ENCODE results near the gene CBX8. TPM values are rescaled to one million over a fixed set of nuclear protein-coding genes. Genes with fewer than 3 reads are reported as not detected.

The CBX8 gene
- total and polyA plus RNA-seq, 3 experiments from 2014 or later, result 0.91 to 2.2 (median 1.9) TPM

- DNase-seq, result peak in 2 of 5 donors; percentile 51 to 65
- Histone ChIP-seq H3K36me3 (ENCODE audit: insufficient read depth, low read length) (peaks cover 5% of the 10 kb centered on the region), H3K4me3 (ENCODE audit: low read length) (peak overlapping the region; percentile 85), H3K9me3 (ENCODE audit: low read length) (no peaks in the 10 kb centered on the region), H3K27me3 (ENCODE audit: insufficient read depth, low read length, poor library complexity, severe bottlenecking) (peaks cover 32% of the 10 kb centered on the region), H3K4me1 (ENCODE audit: insufficient read depth, low read length) (peaks cover 58% of the 10 kb centered on the region), H3K27ac (ENCODE audit: low read depth, low read length) (peak overlapping the region; percentile 89)
- POLR2A ChIA-PET, result interaction anchor here (0.6 to 9.3 kb wide), 7 partner anchors 21 to 1845 kb away, joined by 3 to 79 read pairs (median 9); partner anchors contain the start of gene CBX8
- H3K27ac Mint-ChIP-seq, result peak overlapping the region; percentile 88 to 100 (median 96)
- CTCF ChIA-PET, result interaction anchor here (1.3 to 1.8 kb wide), 4 partner anchors 8 to 156 kb away, joined by 3 to 8 read pairs (median 5); no protein-coding TSS in a partner anchor
- H3K9me3 Mint-ChIP-seq, result no peaks in the 10 kb centered on the region
- H3K4me1 Mint-ChIP-seq, result peaks cover 31 to 72% (median 40%) of the 10 kb centered on the region in 3 donors
- peaks cover 0 to 36% (median 5%) of the 10 kb centered on the region in 3 donors for H3K36me3 Mint-ChIP-seq
- peak overlapping the region; percentile 94 to 100 (median 97) for H3K4me3 Mint-ChIP-seq
- H3K27me3 Mint-ChIP-seq, result peaks cover 29 to 31% of the 10 kb centered on the region in 2 donors
Observed at GRCh38 chr17:79837888-79838521, 41.1 kb upstream of the CBX8 start.

- peaks cover 21 to 25% of the 10 kb centered on the region in 2 donors for H3K27me3 Mint-ChIP-seq
- peak overlapping the region; percentile 89 for H3K27ac ChIP-seq (ENCODE audit: low read depth, low read length)
- H3K36me3 Mint-ChIP-seq, result peaks cover 0 to 38% (median 5%) of the 10 kb centered on the region in 3 donors
- peaks cover 25% of the 10 kb centered on the region for H3K27me3 ChIP-seq (ENCODE audit: insufficient read depth, low read length, poor library complexity, severe bottlenecking)
- no peaks in the 10 kb centered on the region for H3K9me3 Mint-ChIP-seq
- peaks cover 26 to 67% (median 34%) of the 10 kb centered on the region in 3 donors for H3K4me1 Mint-ChIP-seq
- POLR2A ChIA-PET, result interaction anchor here (0.9 to 9.3 kb wide), 5 partner anchors 14 to 40 kb away, joined by 3 to 79 read pairs (median 9); partner anchors contain the start of gene CBX8
- no peaks in the 10 kb centered on the region for H3K9me3 ChIP-seq (ENCODE audit: low read length)
- H3K36me3 ChIP-seq (ENCODE audit: insufficient read depth, low read length), result peaks cover 5% of the 10 kb centered on the region
- peak overlapping the region; percentile 85 for H3K4me3 ChIP-seq (ENCODE audit: low read length)
- H3K4me3 Mint-ChIP-seq, result peak overlapping the region; percentile 94 to 100 (median 97)
- CTCF ChIA-PET, result interaction anchor here (0.9 to 3.5 kb wide), 8 partner anchors 8 to 156 kb away, joined by 3 to 15 read pairs (median 4); no protein-coding TSS in a partner anchor
- peaks cover 52% of the 10 kb centered on the region for H3K4me1 ChIP-seq (ENCODE audit: insufficient read depth, low read length)
- DNase-seq, result peak; percentile 41 to 78 (median 50)
- peak overlapping the region in 4 of 8 donors; percentile 34 to 100 (median 92) for H3K27ac Mint-ChIP-seq
Observed at GRCh38 chr17:79836972-79837887, 40.4 kb upstream of the CBX8 start.

- Mint-ChIP-seq H3K27ac (peak overlapping the region in 4 of 8 donors; percentile 15 to 100 (median 68)), H3K36me3 (peaks cover 0 to 38% (median 5%) of the 10 kb centered on the region in 3 donors), H3K9me3 (no peaks in the 10 kb centered on the region), H3K4me1 (peaks cover 21 to 62% (median 30%) of the 10 kb centered on the region in 3 donors), H3K27me3 (peaks cover 15 to 20% of the 10 kb centered on the region in 2 donors), H3K4me3 (peak overlapping the region; percentile 61 to 100 (median 97))
- H3K4me1 ChIP-seq (ENCODE audit: insufficient read depth, low read length), result peaks cover 46% of the 10 kb centered on the region
- peaks cover 18% of the 10 kb centered on the region for H3K27me3 ChIP-seq (ENCODE audit: insufficient read depth, low read length, poor library complexity, severe bottlenecking)
- CTCF ChIA-PET, result interaction anchor here (0.9 to 3.5 kb wide), 8 partner anchors 9 to 157 kb away, joined by 3 to 15 read pairs (median 4); no protein-coding TSS in a partner anchor
- H3K4me3 ChIP-seq (ENCODE audit: low read length), result peak overlapping the region; percentile 85
- POLR2A ChIA-PET, result interaction anchor here (0.7 to 9.3 kb wide), 6 partner anchors 15 to 40 kb away, joined by 3 to 79 read pairs (median 8); partner anchors contain the start of gene CBX8
- peak overlapping the region; percentile 89 for H3K27ac ChIP-seq (ENCODE audit: low read depth, low read length)
- H3K9me3 ChIP-seq (ENCODE audit: low read length), result no peaks in the 10 kb centered on the region
- no peak for DNase-seq
- H3K36me3 ChIP-seq (ENCODE audit: insufficient read depth, low read length), result peaks cover 5% of the 10 kb centered on the region
Observed at GRCh38 chr17:79836510-79836971, 39.7 kb upstream of the CBX8 start.

GRCh38 chr17:79835953-79836509, 39.2 kb upstream of the CBX8 start:
- ChIA-PET POLR2A (interaction anchor here (0.7 to 9.3 kb wide), 7 partner anchors 16 to 90 kb away, joined by 3 to 79 read pairs (median 9); partner anchors contain the start of gene CBX8), CTCF (interaction anchor here (0.9 to 3.5 kb wide), 8 partner anchors 8 to 157 kb away, joined by 3 to 15 read pairs (median 4); no protein-coding TSS in a partner anchor)
- H3K27ac Mint-ChIP-seq, result no peak overlapping the region
- peaks cover 11 to 17% of the 10 kb centered on the region in 2 donors for H3K27me3 Mint-ChIP-seq
- peak in 1 of 5 donors; percentile 48 for DNase-seq
- Histone ChIP-seq H3K9me3 (ENCODE audit: low read length) (no peaks in the 10 kb centered on the region), H3K4me1 (ENCODE audit: insufficient read depth, low read length) (peaks cover 46% of the 10 kb centered on the region), H3K36me3 (ENCODE audit: insufficient read depth, low read length) (peaks cover 5% of the 10 kb centered on the region), H3K4me3 (ENCODE audit: low read length) (peak overlapping the region; percentile 85), H3K27ac (ENCODE audit: low read depth, low read length) (peak overlapping the region; percentile 89), H3K27me3 (ENCODE audit: insufficient read depth, low read length, poor library complexity, severe bottlenecking) (peaks cover 13% of the 10 kb centered on the region)
- H3K4me3 Mint-ChIP-seq, result peak overlapping the region in 4 of 7 donors; percentile 41 to 97 (median 73)
- H3K9me3 Mint-ChIP-seq, result no peaks in the 10 kb centered on the region
- peaks cover 0 to 38% (median 5%) of the 10 kb centered on the region in 3 donors for H3K36me3 Mint-ChIP-seq
- H3K4me1 Mint-ChIP-seq, result peaks cover 21 to 60% (median 30%) of the 10 kb centered on the region in 3 donors

GRCh38 chr17:79835470-79835899, 38.6 kb upstream of the CBX8 start:
- H3K27ac ChIP-seq (ENCODE audit: low read depth, low read length), result no peak overlapping the region
- peaks cover 21 to 57% (median 30%) of the 10 kb centered on the region in 3 donors for H3K4me1 Mint-ChIP-seq
- H3K4me3 Mint-ChIP-seq, result peak overlapping the region in 4 of 7 donors; percentile 10 to 74 (median 46)
- H3K9me3 ChIP-seq (ENCODE audit: low read length), result no peaks in the 10 kb centered on the region
- H3K4me1 ChIP-seq (ENCODE audit: insufficient read depth, low read length), result peaks cover 40% of the 10 kb centered on the region
- POLR2A ChIA-PET, result interaction anchor here (0.7 to 9.3 kb wide), 6 partner anchors 18 to 90 kb away, joined by 6 to 79 read pairs (median 11); partner anchors contain the start of gene CBX8
- no peaks in the 10 kb centered on the region for H3K9me3 Mint-ChIP-seq
- peak overlapping the region in 1 of 8 donors; percentile 54 for H3K27ac Mint-ChIP-seq
- peaks cover 5% of the 10 kb centered on the region for H3K36me3 ChIP-seq (ENCODE audit: insufficient read depth, low read length)
- H3K27me3 ChIP-seq (ENCODE audit: insufficient read depth, low read length, poor library complexity, severe bottlenecking), result peaks cover 8% of the 10 kb centered on the region
- peak in 1 of 5 donors; percentile 45 for DNase-seq
- H3K36me3 Mint-ChIP-seq, result peaks cover 0 to 38% (median 5%) of the 10 kb centered on the region in 3 donors
- CTCF ChIA-PET, result interaction anchor here (0.7 to 3.5 kb wide), 12 partner anchors 10 to 924 kb away, joined by 3 to 15 read pairs (median 3); partner anchors contain the start of gene CBX8
- H3K4me3 ChIP-seq (ENCODE audit: low read length), result no peak overlapping the region
- peaks cover 5 to 12% of the 10 kb centered on the region in 2 donors for H3K27me3 Mint-ChIP-seq

- H3K9me3 ChIP-seq (ENCODE audit: low read length), result no peaks in the 10 kb centered on the region
Observed at GRCh38 chr17:79834565-79835469, 37.9 kb upstream of the CBX8 start.

More at GRCh38 chr17:79834565-79835469, 37.9 kb upstream of the CBX8 start:
- Histone ChIP-seq H3K4me1 (ENCODE audit: insufficient read depth, low read length) (peaks cover 34% of the 10 kb centered on the region), H3K27me3 (ENCODE audit: insufficient read depth, low read length, poor library complexity, severe bottlenecking) (peaks cover 1% of the 10 kb centered on the region), H3K27ac (ENCODE audit: low read depth, low read length) (no peak overlapping the region), H3K36me3 (ENCODE audit: insufficient read depth, low read length) (peaks cover 5% of the 10 kb centered on the region), H3K4me3 (ENCODE audit: low read length) (no peak overlapping the region)
- Mint-ChIP-seq H3K4me3 (peak overlapping the region in 2 of 7 donors; percentile 43 to 54), H3K27me3 (peaks cover 0 to 8% of the 10 kb centered on the region in 2 donors), H3K27ac (peak overlapping the region in 2 of 8 donors; percentile 54 to 65), H3K4me1 (peaks cover 16 to 51% (median 30%) of the 10 kb centered on the region in 3 donors), H3K36me3 (peaks cover 0 to 38% (median 5%) of the 10 kb centered on the region in 3 donors), H3K9me3 (no peaks in the 10 kb centered on the region)
- DNase-seq, result peak in 3 of 5 donors; percentile 48 to 63 (median 62)
- CTCF ChIA-PET, result interaction anchor here (0.7 to 3.5 kb wide), 12 partner anchors 9 to 925 kb away, joined by 3 to 15 read pairs (median 3); partner anchors contain the start of gene CBX8
- POLR2A ChIA-PET, result interaction anchor here (1.0 to 9.3 kb wide), 4 partner anchors 18 to 89 kb away, joined by 6 to 79 read pairs (median 15); partner anchors contain the start of gene CBX8
